HG03565 (cell line): Measurements from ENCODE around the gene GPR31.

ENCODE experiments used
- ATAC-seq: cut with Tn5 transposase; IDR thresholded peaks from one replicate; pipeline ENCODE4 v1.9.1; 2021; ENCODE audit warnings: mild to moderate bottlenecking, moderate library complexity; ENCODE audit not compliant: unreplicated experiment

GPR31 gene

GRCh38 chr6:167140589-167141474, 16.9 kb downstream of the GPR31 start:
- ATAC-seq, result no peak

DNA sequence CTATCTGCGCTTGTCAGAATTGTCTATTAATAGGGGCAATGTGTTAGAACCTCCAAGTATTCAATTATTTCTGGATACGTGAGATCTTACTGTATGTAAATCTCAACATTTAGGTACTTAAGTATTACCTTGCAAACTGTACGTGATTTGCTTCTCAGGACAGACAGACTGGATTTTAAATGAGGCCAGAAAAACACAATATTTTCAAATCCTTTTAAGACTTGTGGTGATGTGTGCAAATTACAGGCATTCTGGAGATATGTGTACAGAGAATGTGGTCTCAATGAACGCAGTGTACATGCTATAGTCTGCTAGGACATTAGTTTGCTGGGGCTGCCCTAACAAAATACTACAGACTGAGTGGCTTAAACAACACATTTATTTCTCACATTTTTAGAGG, 18.0 kb downstream of the GPR31 start:
- no peak for ATAC-seq

- no peak for ATAC-seq
Observed at GRCh38 chr6:167137881-167138280, 19.9 kb downstream of the GPR31 start.

GRCh38 chr6:167137081-167137480, 20.7 kb downstream of the GPR31 start:
- ATAC-seq, result no peak

- no peak for ATAC-seq
Observed at GRCh38 chr6:167136376-167136775, 21.4 kb downstream of the GPR31 start.

GRCh38 chr6:167134448-167135328, 23.1 kb downstream of the GPR31 start:
- no peak for ATAC-seq

DNA sequence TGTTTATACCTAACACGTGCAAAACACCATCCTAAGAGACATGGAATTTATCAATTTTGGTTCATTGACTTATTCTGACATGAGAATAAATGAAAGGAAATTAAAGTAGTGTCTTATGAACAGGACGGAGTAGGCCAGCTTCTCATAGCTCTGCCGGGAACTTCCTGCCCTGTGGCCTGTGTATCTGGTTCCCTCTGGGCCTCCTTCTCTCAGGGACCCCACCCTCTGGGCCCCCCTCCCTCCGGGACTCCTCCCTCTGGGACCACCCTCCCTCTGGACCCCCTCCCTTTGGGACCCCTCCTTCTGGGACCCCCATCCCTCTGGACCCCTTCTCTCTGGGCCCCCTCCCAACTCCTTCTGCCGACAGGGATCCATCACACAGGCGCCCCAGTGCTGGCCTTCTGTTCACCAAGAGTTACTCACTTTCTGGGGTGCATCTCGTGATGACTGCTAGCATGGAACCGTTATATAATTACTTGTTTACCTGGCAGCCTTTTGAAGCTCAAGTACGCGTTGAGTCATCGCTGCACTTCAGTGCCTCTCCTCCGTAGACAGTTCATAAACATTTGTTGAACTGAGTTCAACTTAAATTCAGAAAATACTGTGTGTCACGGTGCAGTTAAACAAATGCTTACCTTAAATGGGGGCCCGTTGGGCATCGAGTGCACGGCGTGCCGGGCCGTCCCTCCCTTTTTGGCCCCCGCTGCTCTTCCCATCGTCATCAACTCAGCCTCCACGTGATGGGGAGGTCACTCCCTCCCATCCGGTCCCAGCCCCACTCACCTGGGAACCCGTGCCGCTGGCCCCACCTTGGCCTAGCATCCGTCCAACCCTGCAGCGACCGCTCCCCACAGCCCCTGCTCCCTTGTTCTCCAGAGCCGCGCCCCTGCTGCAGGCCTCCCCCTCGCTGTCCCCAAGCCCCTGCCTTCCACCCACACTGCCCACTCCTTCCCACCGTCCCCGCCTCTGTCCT, 26.8 kb downstream of the GPR31 start:
- ATAC-seq, result peak; percentile 28

DNA sequence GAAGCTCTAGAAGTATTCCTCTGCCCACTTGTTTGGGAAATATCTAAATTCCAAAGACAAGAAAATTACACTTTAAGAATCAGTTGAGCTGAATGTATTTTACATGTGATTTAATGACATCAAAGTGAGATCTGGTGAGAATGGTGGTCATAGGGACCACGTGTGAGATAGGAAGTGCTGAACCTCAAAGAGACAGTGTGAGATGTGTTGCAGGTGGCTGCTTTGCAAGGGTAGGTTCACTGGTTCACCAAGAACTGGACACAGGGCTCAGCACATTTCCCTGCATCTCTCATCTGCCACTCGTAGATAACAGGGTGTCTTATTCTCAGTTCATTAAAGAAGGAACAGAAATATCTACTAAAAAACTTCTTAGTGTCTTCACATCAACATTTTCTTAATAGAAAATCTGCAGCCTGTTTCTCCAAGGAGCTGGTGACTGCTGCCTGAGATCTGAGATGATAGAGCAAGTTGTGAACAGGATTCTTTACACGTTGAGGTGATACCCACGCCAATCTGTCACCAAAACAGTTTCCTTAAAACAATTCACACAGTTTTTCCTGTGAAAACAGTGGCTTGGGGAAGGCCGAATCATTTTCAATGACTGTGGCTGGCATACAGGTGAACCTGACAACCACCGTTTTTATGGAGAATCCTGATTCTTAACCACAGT, 27.6 kb downstream of the GPR31 start:
- peak; percentile 45 for ATAC-seq

- ATAC-seq, result no peak
Observed at GRCh38 chr6:167129562-167129961, 28.2 kb downstream of the GPR31 start.

GRCh38 chr6:167129159-167129558, 28.6 kb downstream of the GPR31 start:
- no peak for ATAC-seq

DNA sequence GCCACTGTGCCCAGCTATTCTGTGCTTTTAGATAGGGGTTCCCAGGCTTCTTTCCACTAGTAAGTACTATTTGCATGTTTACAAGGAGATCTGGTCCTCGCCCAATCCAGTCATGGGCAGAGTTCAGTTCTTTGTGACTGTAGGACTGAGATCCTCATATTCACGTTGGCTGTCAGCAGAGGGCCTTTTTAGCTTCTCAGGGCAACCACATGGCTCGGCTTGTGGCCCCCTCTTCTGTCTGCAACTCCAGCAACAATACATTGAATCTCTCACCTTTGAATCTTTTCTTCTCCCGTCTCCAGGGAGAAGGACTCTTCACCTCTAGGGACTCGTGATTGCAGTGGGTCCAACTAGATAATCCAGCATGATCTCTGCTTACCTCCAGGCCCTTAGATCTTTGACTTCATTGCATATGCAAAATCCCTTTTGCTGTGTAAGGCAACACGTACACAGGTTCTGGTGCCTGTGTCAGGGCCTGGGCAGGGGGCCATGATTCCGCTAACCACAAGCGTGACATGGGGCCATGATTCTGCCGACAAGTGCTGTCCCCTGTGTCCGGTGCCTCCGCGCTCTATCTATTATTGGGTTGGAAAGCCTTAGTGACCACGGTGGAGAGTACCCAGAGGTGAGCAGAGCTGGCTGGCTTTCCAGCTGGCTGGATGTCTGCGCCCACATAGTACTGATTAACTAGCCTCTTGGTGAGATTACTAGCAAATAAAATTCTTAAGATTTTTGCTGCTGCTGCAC, 29.8 kb downstream of the GPR31 start:
- ATAC-seq, result no peak

DNA sequence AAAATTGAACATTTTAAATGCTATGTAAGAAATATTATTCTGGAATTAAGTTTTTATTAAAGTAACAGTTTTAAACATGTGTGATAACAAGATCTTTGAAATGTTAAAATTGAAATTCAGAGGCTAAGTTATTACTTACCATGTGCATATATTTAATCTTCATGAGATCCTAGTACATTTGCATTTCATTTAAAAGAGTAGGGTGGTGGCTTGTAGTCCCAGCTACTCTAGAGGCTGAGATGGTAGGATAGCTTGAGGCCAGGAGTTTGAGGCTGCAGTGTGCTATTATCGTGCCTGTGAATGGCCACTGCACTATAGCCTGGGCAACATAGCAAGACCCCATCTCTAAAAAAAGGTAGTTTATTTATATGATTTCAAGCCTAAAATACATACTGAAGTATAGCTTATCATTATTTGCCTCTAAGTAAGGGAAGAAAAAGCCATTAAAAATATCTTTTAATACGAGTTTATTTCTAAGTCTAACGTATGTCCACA, 31.9 kb downstream of the GPR31 start:
- ATAC-seq, result no peak

GRCh38 chr6:167125410-167125809, 32.4 kb downstream of the GPR31 start:
- no peak for ATAC-seq

GRCh38 chr6:167124753-167125152, 33.0 kb downstream of the GPR31 start:
- no peak for ATAC-seq

DNA sequence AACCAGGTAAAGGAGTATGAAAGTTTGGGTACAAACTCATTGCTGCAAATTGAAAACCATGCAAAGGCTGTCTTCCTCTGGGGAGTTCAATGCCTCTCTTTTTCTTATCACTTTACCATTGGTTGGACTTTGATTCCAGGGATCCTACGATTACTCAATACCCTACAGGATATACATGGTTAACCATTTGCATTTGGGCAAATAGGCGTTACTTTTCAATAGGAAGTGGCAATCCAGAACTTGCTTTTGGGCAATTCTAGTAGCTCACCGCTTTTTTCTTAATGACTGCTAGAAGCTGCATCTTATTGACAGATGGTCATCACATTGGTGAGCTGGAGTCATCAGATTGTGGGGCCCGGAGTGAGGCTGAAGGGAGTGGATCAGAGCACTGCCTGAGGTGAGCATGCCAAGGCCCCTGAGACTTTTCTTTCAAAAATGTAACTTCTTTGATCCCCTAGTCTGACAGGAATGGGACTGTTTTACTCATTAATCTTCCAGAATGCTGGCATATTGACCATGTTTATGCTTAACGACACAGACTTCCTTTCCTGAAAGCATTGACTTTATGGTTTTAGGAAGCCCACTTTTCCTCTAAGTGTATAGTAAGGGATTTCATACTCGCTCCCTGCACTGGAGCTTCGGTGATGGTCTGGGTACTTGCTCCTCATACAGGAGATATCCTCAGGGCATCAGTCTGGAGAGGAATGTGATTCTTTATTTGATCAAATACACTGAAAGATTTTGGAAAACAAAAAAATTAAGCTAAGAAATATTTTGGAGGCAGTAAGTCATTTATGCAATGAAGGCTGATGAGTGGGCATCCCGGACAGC, 34.7 kb downstream of the GPR31 start, which contains the start of gene CCR6:
Gene CCR6, plus strand, starts transcription at position 270 of the 831 bp plus-strand sequence. CDS start 13,039 bp downstream, outside the sequence.
- no peak for ATAC-seq

GRCh38 chr6:167122041-167122826, 35.5 kb downstream of the GPR31 start:
- no peak for ATAC-seq

GRCh38 chr6:167121335-167121841, 36.4 kb downstream of the GPR31 start:
- ATAC-seq, result no peak
